ENCODE measurements around the gene STXBP4. TPM values are rescaled to one million over a fixed set of nuclear protein-coding genes. Genes with fewer than 3 reads are reported as not detected.

STXBP4 gene
- polyA plus RNA-seq, 3 donors from 2014 or later, result 0.58 to 5.9 TPM; not detected in 1

Other genes starting within 250 kb of the STXBP4 start
- gene TOM1L1, start 67.9 kb upstream of the STXBP4 start, polyA plus RNA-seq, result not detected
- gene COX11, start 111 bp upstream of the STXBP4 start, polyA plus RNA-seq, result 10 to 100 TPM; 45.5 to 79.6 (median 57.2) TPM

Data from immature natural killer cell (primary cell).